K562 (cell line): Measurements from ENCODE around the gene PPFIA3.

Source experiments
- EP300 ChIP-seq: IDR thresholded peaks from 2 replicates; pipeline ENCODE4 v1.6.1; 2012; ENCODE audit warnings: low read length, improper control_type of control experiment
- HNRNPUL1 ChIP-seq: fragments of 200-400 bp; formaldehyde crosslinking; IDR thresholded peaks from 2 replicates; pipeline ENCODE4 v1.6.1; 2017; ENCODE audit warnings: low read length
- MAZ ChIP-seq, 2 experiments: fragments of 450-650 bp in 1 of 2; sonication (generic) in 1 of 2; formaldehyde crosslinking; IDR thresholded peaks in 1 of 2; conservative IDR thresholded peaks in 1 of 2; 2 replicates each; pipeline versions ENCODE4 v1.4.0 to v1.5.0; 2020; ENCODE audit warnings: mild to moderate bottlenecking in 1 of 2, missing genetic modification reagents in 1 of 2
- POLR2AphosphoS5 ChIP-seq: IDR thresholded peaks from 2 replicates; pipeline ENCODE4 v1.6.1; 2011; ENCODE audit warnings: mild to moderate bottlenecking, low read depth, low read length, moderate library complexity; ENCODE audit not compliant: control insufficient read depth, insufficient read depth
- SNRNP70 ChIP-seq: fragments of 200-400 bp; formaldehyde crosslinking; optimal IDR thresholded peaks from 2 replicates; pipeline ENCODE3; 2017; ENCODE audit warnings: low read depth, low read length
- ZFX ChIP-seq: sonication (generic); formaldehyde crosslinking; IDR thresholded peaks from 2 replicates; pipeline ENCODE4 v1.8.0; 2022; ENCODE audit warnings: mild to moderate bottlenecking, missing genetic modification reagents, moderate library complexity
- ZKSCAN8 ChIP-seq: fragments of 200-800 bp; sonication (Bioruptor generic); IDR thresholded peaks from 2 replicates; pipeline ENCODE4 v1.6.1; 2016; ENCODE audit warnings: missing genetic modification characterization, missing compliant biosample characterization
- TF ChIP-seq, protein P1 (sequence below), 3 experiments: IDR thresholded peaks in 2 of 3; conservative IDR thresholded peaks in 1 of 3; 2 replicates each; pipeline ENCODE4 v1.5.1; 2011 to 2012; ENCODE audit warnings: low read length in 3 of 3, mild to moderate bottlenecking in 3 of 3, control low read depth in 2 of 3, improper control_type of control experiment in 1 of 3, inconsistent platforms in 1 of 3, low read depth in 1 of 3, mixed read lengths in 1 of 3, moderate library complexity in 1 of 3; ENCODE audit not compliant: insufficient read depth in 2 of 3
- TF ChIP-seq, protein P2 (sequence below): fragments of 200-800 bp; sonication (Bioruptor generic); IDR thresholded peaks from 2 replicates; pipeline ENCODE4 v1.6.1; 2017; ENCODE audit warnings: missing genetic modification characterization, missing compliant biosample characterization
- TF ChIP-seq, protein P3 (sequence below): sonication (generic); formaldehyde crosslinking; IDR thresholded peaks from 2 replicates; pipeline ENCODE4 v1.8.1; 2022; ENCODE audit warnings: missing genetic modification reagents
- TF ChIP-seq, protein P4 (sequence below), 2 experiments: fragments of 250-450 bp in 1 of 2; fragments of 450-650 bp in 1 of 2; sonication (Bioruptor Pico) in 1 of 2; IDR thresholded peaks; 2 replicates each; pipeline versions ENCODE4 v1.6.1 to v1.8.0; 2016 to 2021; ENCODE audit warnings: mild to moderate bottlenecking in 2 of 2, moderate library complexity in 2 of 2, missing compliant biosample characterization in 1 of 2, missing genetic modification characterization in 1 of 2
- TF ChIP-seq, protein P5 (sequence below): sonication (generic); formaldehyde crosslinking; IDR thresholded peaks from 2 replicates; pipeline ENCODE4 v1.8.1; 2023; ENCODE audit warnings: mild to moderate bottlenecking, missing genetic modification reagents
- TF ChIP-seq, protein P6 (sequence below), 2 experiments: IDR thresholded peaks; 2 replicates each; pipeline ENCODE4 v1.6.1; 2011; ENCODE audit warnings: borderline replicate concordance in 1 of 2, control low read depth in 1 of 2, low read depth in 1 of 2, low read length in 1 of 2, mild to moderate bottlenecking in 1 of 2, mixed read lengths in 1 of 2, moderate library complexity in 1 of 2; ENCODE audit not compliant: insufficient read depth in 1 of 2, insufficient read length in 1 of 2, poor library complexity in 1 of 2, severe bottlenecking in 1 of 2; ENCODE audit errors: extremely low read depth in 1 of 2

DNA sequence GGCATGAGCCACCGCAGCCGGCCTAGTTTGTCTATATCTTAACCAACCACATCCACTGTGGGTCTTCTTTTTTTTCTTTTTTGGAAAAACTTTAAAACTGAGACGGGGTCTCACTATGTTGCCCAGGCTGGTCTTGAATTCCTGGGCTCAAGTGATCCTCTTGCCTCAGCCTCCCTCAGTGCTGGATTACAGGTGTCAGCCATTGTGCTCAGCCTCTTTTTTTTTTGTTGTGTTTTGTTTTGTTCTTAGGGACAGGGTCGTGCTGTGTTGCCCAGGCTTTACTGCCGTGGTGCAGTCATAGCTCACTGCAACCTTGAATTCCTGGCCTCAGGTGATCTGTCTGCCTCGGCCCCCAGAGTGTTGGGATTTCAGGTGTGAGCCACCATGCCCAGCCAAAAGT is 26.7 kb upstream of the PPFIA3 start:
- TF ChIP-seq, protein P1, sequence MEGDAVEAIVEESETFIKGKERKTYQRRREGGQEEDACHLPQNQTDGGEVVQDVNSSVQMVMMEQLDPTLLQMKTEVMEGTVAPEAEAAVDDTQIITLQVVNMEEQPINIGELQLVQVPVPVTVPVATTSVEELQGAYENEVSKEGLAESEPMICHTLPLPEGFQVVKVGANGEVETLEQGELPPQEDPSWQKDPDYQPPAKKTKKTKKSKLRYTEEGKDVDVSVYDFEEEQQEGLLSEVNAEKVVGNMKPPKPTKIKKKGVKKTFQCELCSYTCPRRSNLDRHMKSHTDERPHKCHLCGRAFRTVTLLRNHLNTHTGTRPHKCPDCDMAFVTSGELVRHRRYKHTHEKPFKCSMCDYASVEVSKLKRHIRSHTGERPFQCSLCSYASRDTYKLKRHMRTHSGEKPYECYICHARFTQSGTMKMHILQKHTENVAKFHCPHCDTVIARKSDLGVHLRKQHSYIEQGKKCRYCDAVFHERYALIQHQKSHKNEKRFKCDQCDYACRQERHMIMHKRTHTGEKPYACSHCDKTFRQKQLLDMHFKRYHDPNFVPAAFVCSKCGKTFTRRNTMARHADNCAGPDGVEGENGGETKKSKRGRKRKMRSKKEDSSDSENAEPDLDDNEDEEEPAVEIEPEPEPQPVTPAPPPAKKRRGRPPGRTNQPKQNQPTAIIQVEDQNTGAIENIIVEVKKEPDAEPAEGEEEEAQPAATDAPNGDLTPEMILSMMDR (IDR thresholded peaks at IDR 0.05 in 2 of 3, conservative IDR thresholded peaks at IDR 0.05 in 1 of 3; ENCODE audit: insufficient read depth in 2 of 3, low read depth in 1 of 3, low read length in 3 of 3), result no peak
- TF ChIP-seq POLR2AphosphoS5 (no peak), HNRNPUL1 (no peak), EP300 (no peak), ZKSCAN8 (CRISPR knock-in tag) (no peak), SNRNP70 (no peak), ZFX (CRISPR knock-in tag) (no peak), MAZ (CRISPR knock-in tag; conservative IDR thresholded peaks at IDR 0.05 in 1 of 2, IDR thresholded peaks at IDR 0.05 in 1 of 2) (no peak)
- TF ChIP-seq, protein P2, sequence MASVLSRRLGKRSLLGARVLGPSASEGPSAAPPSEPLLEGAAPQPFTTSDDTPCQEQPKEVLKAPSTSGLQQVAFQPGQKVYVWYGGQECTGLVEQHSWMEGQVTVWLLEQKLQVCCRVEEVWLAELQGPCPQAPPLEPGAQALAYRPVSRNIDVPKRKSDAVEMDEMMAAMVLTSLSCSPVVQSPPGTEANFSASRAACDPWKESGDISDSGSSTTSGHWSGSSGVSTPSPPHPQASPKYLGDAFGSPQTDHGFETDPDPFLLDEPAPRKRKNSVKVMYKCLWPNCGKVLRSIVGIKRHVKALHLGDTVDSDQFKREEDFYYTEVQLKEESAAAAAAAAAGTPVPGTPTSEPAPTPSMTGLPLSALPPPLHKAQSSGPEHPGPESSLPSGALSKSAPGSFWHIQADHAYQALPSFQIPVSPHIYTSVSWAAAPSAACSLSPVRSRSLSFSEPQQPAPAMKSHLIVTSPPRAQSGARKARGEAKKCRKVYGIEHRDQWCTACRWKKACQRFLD (CRISPR knock-in tag), result no peak
- TF ChIP-seq, protein P3, sequence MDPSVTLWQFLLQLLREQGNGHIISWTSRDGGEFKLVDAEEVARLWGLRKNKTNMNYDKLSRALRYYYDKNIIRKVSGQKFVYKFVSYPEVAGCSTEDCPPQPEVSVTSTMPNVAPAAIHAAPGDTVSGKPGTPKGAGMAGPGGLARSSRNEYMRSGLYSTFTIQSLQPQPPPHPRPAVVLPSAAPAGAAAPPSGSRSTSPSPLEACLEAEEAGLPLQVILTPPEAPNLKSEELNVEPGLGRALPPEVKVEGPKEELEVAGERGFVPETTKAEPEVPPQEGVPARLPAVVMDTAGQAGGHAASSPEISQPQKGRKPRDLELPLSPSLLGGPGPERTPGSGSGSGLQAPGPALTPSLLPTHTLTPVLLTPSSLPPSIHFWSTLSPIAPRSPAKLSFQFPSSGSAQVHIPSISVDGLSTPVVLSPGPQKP (CRISPR knock-in tag), result no peak
- TF ChIP-seq, protein P4, sequence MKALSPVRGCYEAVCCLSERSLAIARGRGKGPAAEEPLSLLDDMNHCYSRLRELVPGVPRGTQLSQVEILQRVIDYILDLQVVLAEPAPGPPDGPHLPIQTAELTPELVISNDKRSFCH (CRISPR knock-in tag; IDR thresholded peaks at IDR 0.05), result no peak
- TF ChIP-seq, protein P4 (tag; IDR thresholded peaks at IDR 0.05), result no peak
- TF ChIP-seq, protein P5, sequence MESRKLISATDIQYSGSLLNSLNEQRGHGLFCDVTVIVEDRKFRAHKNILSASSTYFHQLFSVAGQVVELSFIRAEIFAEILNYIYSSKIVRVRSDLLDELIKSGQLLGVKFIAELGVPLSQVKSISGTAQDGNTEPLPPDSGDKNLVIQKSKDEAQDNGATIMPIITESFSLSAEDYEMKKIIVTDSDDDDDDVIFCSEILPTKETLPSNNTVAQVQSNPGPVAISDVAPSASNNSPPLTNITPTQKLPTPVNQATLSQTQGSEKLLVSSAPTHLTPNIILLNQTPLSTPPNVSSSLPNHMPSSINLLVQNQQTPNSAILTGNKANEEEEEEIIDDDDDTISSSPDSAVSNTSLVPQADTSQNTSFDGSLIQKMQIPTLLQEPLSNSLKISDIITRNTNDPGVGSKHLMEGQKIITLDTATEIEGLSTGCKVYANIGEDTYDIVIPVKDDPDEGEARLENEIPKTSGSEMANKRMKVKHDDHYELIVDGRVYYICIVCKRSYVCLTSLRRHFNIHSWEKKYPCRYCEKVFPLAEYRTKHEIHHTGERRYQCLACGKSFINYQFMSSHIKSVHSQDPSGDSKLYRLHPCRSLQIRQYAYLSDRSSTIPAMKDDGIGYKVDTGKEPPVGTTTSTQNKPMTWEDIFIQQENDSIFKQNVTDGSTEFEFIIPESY (CRISPR knock-in tag), result no peak
- TF ChIP-seq, protein P6, sequence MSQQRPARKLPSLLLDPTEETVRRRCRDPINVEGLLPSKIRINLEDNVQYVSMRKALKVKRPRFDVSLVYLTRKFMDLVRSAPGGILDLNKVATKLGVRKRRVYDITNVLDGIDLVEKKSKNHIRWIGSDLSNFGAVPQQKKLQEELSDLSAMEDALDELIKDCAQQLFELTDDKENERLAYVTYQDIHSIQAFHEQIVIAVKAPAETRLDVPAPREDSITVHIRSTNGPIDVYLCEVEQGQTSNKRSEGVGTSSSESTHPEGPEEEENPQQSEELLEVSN (IDR thresholded peaks at IDR 0.05; ENCODE audit: borderline replicate concordance in 1 of 2, extremely low read depth in 1 of 2, insufficient read depth in 1 of 2, insufficient read length in 1 of 2, low read depth in 1 of 2, low read length in 1 of 2, poor library complexity in 1 of 2, severe bottlenecking in 1 of 2), result no peak
